Measurements from ENCODE around the gene UNC45A.

DNA sequence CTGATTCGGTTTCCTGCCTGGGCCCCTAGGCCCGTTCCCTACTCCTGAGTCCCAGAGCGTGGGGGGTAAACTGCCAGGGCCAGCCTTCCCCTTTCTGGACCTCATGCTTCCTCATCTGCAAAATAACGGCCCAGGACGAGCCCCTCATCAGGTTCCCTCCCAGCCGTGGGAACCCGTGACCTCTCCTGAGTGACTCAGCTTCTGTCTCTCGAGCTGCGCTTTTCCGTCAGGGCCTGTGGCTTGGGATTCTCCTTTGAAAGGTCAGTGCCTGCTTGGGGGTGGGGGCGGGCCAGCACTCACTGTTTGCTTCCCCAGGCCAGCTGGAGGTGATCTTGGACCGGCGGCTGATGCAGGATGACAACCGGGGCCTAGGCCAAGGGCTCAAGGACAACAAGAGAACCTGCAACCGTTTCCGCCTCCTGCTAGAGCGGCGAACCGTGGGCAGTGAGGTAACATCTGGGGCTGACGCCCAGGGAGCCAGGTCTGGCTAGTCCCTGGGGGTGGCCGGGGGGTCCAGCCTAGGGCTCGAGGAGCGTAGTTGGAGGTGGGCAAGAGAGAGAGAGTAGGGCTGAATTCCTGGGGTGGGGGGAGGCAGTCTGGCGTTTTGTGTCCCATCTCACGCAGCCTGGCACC is 19.2 kb upstream of the UNC45A start:
- TF ChIP-seq CTCF (IDR thresholded peaks at IDR 0.05) (no peak), POLR2A (IDR thresholded peaks at IDR 0.05) (no peak)
